NCI-H1694 treated with DMSO at 0.1 percent for 48 hours (cell line): Measurements from ENCODE around the gene C2orf92.

Experiments
- DNase-seq: peaks from one replicate; lab custom pipeline; 2025; lab: John Stamatoyannopoulos, UW

C2orf92 gene

DNA sequence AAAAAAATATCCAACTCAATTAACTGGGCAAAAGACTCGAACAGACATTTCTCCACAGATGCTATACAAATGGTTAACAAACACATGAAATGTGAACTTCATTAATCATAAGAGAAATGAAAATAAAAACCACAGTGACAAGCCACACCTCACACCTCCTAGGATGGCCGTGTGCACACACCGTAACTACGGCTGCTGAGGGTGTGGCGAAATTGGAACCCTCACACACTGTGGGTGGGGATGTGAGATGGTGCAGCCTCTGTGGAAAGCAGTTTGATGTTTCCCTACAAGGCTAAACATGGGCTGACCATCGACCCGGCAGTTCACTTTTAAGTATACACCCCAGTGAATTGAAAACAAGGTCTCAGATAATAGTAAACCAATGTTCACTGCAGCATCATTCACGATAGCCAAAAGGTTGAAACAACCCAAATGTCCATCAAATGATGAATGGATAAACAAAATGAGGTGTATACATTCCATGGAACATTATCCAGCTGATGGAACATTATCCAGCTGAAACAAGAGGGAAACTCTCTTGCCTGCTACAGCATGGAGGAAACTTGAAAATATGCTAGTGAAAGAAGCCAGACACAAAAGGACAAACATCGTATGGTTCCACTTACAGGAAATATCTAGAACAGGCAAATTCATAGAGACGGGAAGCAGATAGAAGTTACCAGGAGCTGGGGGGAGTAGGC is 76.1 kb downstream of the C2orf92 start:
- no peak for DNase-seq

DNA sequence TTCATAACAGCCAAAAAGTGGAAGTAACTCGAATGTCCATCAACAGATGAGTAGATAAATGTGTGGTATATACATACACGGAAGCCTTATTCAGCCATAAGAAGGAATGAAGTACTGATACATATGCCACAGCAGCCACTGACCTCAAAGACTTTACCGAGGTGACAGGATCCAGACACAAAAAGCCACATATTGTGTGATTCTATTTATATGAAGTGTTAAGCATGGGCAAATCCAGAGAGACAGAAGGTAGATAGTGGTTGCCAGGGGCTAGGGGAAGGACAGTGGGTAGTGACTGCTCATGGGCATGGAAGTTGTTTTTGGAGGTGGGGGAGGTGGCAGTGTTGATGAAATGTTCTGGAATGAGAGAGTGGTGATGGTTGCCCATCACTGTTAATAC is 77.8 kb downstream of the C2orf92 start:
- DNase-seq: no peak

DNA sequence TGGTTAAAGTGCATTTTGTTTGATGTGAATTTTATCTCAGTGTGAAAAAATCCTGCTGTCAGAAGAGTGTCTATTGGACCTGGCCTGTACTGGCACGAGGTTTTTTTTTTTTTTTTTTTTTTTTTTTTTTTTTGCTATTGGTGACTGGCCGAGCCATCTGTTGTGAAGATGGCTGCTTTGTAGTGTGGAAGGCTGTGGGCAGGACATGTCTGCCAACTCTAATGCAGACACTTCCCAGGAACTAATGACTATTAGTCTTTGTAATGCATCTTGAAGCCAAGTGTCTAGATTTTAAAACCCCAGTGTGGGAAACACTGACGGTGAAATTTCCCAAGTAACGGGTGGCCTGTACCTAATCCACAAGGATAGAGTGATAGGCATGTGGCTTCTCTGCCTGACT is 78.2 kb downstream of the C2orf92 start:
- DNase-seq: no peak

DNA sequence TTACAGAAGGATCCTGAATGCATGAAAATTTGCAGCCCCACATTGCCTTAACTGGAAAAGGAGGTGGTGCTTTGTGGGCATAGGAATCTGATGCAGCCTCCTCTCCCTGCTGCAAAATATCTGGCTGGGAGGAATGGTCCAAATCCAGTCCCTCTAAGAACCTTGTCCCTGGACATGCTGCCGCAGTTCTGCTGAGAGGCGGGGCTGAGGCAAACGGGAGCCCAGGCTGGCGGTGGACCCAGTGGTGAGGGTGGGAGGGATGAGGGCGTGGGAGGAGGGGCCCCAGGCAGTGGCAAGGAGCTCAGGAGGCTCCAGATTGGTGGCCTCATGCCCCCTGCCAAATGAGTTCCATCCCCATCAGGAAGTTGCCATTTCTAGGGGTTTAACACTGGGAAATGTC is 80.1 kb downstream of the C2orf92 start:
- no peak for DNase-seq

DNA sequence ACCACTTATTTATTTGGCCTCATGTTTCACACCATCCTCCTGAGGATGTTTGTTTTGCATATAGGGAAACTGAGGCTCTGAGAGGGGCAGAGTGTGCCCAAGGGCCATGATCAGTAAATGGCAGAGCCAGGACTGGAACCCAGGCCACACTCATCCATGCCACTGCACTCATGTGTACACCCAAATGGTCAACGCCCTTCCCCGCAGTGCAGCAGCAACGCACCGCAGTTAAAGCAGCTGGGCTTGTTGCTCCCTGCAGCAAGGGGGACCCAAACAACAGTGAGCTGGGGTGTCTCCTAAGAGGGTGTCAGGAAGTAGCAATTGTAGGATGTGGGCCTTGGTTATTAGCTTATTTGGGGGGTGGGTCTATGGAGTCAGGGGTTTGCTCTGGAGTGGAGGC is 80.5 kb downstream of the C2orf92 start:
- DNase-seq: no peak

DNA sequence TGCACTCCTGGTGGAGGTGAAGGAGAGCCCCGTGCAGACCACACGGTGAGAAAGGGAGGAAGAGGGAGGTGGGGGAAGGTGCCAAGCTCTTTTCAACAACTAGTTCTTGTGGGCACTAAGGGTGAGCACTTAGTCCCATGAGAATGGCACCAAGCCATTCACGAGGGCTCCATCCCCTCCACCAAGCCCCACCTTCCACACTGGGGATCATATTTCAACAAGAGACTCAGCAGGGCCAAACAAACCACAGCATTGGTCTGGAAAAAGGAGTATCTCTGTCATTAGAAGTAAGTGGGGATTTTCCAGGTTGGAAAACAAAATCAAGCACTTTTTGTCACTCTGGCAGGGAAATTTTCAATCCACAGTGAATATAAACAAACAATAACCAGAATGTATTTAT is 82.2 kb downstream of the C2orf92 start:
- no peak for DNase-seq
